LNCaP clone FGC (cell line): Measurements from ENCODE around the gene PLXNA4.
A peak's percentile ranks its signal among the peaks of the same experiment; 100 is the strongest.

ENCODE experiments used
- DNase-seq: peaks from one replicate; pipeline ENCODE4 v3.0.0-alpha.2; 2011; ENCODE audit warnings: low read depth
- H3K4me3 ChIP-seq: 2 replicates; pipeline ENCODE4 v1.5.1; 2011; ENCODE audit warnings: mild to moderate bottlenecking, low read depth, low read length, control low read depth
- CTCF ChIP-seq: IDR thresholded peaks from 2 replicates; pipeline ENCODE4 v1.5.1; 2012; ENCODE audit warnings: mild to moderate bottlenecking; ENCODE audit not compliant: control insufficient read depth, insufficient read depth; ENCODE audit errors: extremely low read depth

The PLXNA4 gene

GRCh38 chr7:132575982-132576720, at the start of gene PLXNA4:
Gene PLXNA4 (minus strand): TSS chr7:132576470. CDS start chr7:132508693, 67,777 bp downstream.
- no peak for TF ChIP-seq CTCF
- no peak for DNase-seq
- peak within 1 kb of the TSS; percentile 23 for H3K4me3 ChIP-seq

- H3K4me3 ChIP-seq: no peak overlapping the region
- DNase-seq: no peak
- no peak for TF ChIP-seq CTCF
Measured at GRCh38 chr7:132625651-132626050, 49.4 kb upstream of the PLXNA4 start.

- no peak overlapping the region for H3K4me3 ChIP-seq
- TF ChIP-seq CTCF: no peak
- no peak for DNase-seq
Measured at GRCh38 chr7:132622081-132622480, 45.8 kb upstream of the PLXNA4 start.

- no peak for DNase-seq
- no peak for TF ChIP-seq CTCF
- no peak overlapping the region for H3K4me3 ChIP-seq
Measured at GRCh38 chr7:132619967-132620366, 43.7 kb upstream of the PLXNA4 start.

- no peak for DNase-seq
- TF ChIP-seq CTCF: no peak
- H3K4me3 ChIP-seq: no peak overlapping the region
Measured at GRCh38 chr7:132618956-132619305, 42.7 kb upstream of the PLXNA4 start.

GRCh38 chr7:132618271-132618955, 42.1 kb upstream of the PLXNA4 start:
- TF ChIP-seq CTCF: no peak
- H3K4me3 ChIP-seq: no peak overlapping the region
- no peak for DNase-seq
